VCaP (cell line): ENCODE results near the gene GNB1L.
"Not testable (repeated sequence)": the region's sequence is repeated elsewhere in the genome, so short reads cannot be mapped to it uniquely, and the experiment has no call there.

Experiments
- H3K27ac ChIP-seq: fragments of 450-650 bp; 2 replicates; pipeline ENCODE4 v1.5.1; 2017
- CTCF ChIP-seq: fragments of 450-650 bp; conservative IDR thresholded peaks from 2 replicates; pipeline ENCODE4 v1.5.1; 2017; ENCODE audit warnings: mild to moderate bottlenecking, moderate library complexity

Gene GNB1L

DNA sequence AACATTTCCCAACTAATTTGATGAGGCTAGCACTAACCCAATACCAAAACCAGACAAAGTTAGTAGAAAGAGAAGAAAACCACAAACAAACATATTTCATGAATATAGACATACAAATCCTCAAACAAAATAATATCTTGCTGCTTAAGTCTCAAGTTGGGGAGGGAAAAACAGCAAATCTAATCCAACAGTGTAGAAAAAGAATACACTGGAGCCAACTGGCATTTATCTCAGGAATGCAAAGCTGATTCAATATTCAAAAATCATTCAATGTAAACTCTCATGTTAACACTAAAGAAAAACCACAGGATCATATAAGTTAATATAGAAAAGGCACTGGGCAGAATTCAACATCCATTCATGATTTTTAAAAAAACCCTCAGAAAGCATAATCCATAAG is 18.2 kb downstream of the GNB1L start:
- TF ChIP-seq CTCF: no peak
- H3K27ac ChIP-seq: no peak overlapping the region

GRCh38 chr22:19834599-19834998 is 20.1 kb downstream of the GNB1L start:
- TF ChIP-seq CTCF: no peak
- H3K27ac ChIP-seq: no peak overlapping the region

GRCh38 chr22:19833327-19833726 is 21.3 kb downstream of the GNB1L start:
- not testable (repeated sequence) for H3K27ac ChIP-seq

- no peak overlapping the region for H3K27ac ChIP-seq
- TF ChIP-seq CTCF: no peak
Observed at GRCh38 chr22:19832476-19833108, 22.1 kb downstream of the GNB1L start.

DNA sequence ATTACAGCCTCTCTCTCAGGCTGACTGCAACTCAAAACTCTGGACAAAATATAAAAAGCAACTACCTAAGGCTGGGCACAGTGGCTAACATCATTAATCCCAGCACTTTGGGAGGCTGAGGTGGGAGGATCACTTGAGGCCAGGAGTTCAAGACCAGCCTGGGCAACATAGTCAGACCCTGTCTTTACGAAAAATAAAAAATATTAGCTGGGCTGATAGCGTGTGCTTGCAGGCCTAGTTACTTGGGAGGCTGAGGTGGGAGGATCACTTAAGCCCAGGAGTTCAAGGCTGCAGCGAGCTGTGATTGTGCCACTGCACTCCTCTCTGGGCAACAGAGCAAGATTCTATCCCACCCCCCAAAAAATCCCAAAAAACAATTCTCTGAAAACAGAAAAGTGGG is 22.7 kb downstream of the GNB1L start:
- H3K27ac ChIP-seq: not testable (repeated sequence)

- TF ChIP-seq CTCF: no peak
- no peak overlapping the region for H3K27ac ChIP-seq
Observed at GRCh38 chr22:19831016-19831415, 23.7 kb downstream of the GNB1L start.

- H3K27ac ChIP-seq: no peak overlapping the region
- no peak for TF ChIP-seq CTCF
Observed at GRCh38 chr22:19828035-19828401, 26.7 kb downstream of the GNB1L start.

GRCh38 chr22:19827341-19828034 is 27.2 kb downstream of the GNB1L start:
- H3K27ac ChIP-seq: no peak overlapping the region
- TF ChIP-seq CTCF: no peak
